H9 (cell line): ENCODE measurements around the gene ABCA6. TPM values are rescaled to one million over a fixed set of nuclear protein-coding genes. Genes with fewer than 3 reads are reported as not detected.

Source experiments
- DNase-seq: peaks from one replicate; pipeline ENCODE4 v3.0.0-alpha.2; 2017
- H2AFZ ChIP-seq: one replicate; pipeline ENCODE4 v1.6.1; 2013; ENCODE audit warnings: mild to moderate bottlenecking, low read length, control low read depth, moderate library complexity
- H2AK5ac ChIP-seq: 2 replicates; pipeline ENCODE4 v1.6.1; 2013; ENCODE audit warnings: low read length, control low read depth, mixed read lengths; ENCODE audit not compliant: insufficient read length
- H2BK120ac ChIP-seq: one replicate; pipeline ENCODE4 v1.6.1; 2013; ENCODE audit warnings: low read depth, mild to moderate bottlenecking, low read length, control low read depth, inconsistent platforms; ENCODE audit not compliant: poor library complexity, severe bottlenecking
- H2BK12ac ChIP-seq: 2 replicates; pipeline ENCODE4 v1.6.1; 2013; ENCODE audit warnings: low read length, control low read depth, mixed read lengths, low read depth; ENCODE audit not compliant: insufficient read length
- H2BK15ac ChIP-seq: 2 replicates; pipeline ENCODE4 v1.6.1; 2013; ENCODE audit warnings: low read depth, low read length, control low read depth
- H2BK20ac ChIP-seq: one replicate; pipeline ENCODE4 v1.6.1; 2013; ENCODE audit warnings: low read depth, mild to moderate bottlenecking, low read length, control low read depth, inconsistent platforms; ENCODE audit not compliant: poor library complexity, severe bottlenecking
- H2BK5ac ChIP-seq: 2 replicates; pipeline ENCODE4 v1.6.1; 2013; ENCODE audit warnings: low read length, control low read depth, mixed read lengths; ENCODE audit not compliant: insufficient read length
- H3K14ac ChIP-seq: 2 replicates; pipeline ENCODE4 v1.6.1; 2013; ENCODE audit warnings: low read length, control low read depth; ENCODE audit not compliant: insufficient read depth
- H3K18ac ChIP-seq: 2 replicates; pipeline ENCODE4 v1.6.1; 2013; ENCODE audit warnings: low read depth, mild to moderate bottlenecking, mixed read lengths, low read length, control low read depth; ENCODE audit not compliant: insufficient read length
- H3K23ac ChIP-seq: 2 replicates; pipeline ENCODE4 v1.6.1; 2013; ENCODE audit warnings: low read length, control low read depth, mixed read lengths, low read depth; ENCODE audit not compliant: insufficient read length
- H3K23me2 ChIP-seq: 2 replicates; pipeline ENCODE4 v1.6.1; 2013; ENCODE audit warnings: low read depth, mild to moderate bottlenecking, mixed read lengths, low read length, control low read depth; ENCODE audit not compliant: insufficient read length, poor library complexity, severe bottlenecking
- H3K27ac ChIP-seq: 2 replicates; pipeline ENCODE4 v1.5.1; 2013; ENCODE audit warnings: low read length, control low read depth, mixed read lengths, low read depth; ENCODE audit not compliant: insufficient read length
- H3K27me3 ChIP-seq: 2 replicates; pipeline ENCODE4 v1.6.1; 2013; ENCODE audit warnings: low read length, control low read depth, inconsistent platforms; ENCODE audit not compliant: insufficient read depth
- H3K4ac ChIP-seq: 2 replicates; pipeline ENCODE4 v1.6.1; 2013; ENCODE audit warnings: low read depth, mild to moderate bottlenecking, control low read depth, inconsistent platforms, low read length, moderate library complexity
- H3K4me1 ChIP-seq: 2 replicates; pipeline ENCODE4 v1.6.1; 2013; ENCODE audit warnings: low read length, control low read depth, inconsistent platforms; ENCODE audit not compliant: insufficient read depth
- H3K4me2 ChIP-seq: 2 replicates; pipeline ENCODE4 v1.6.1; 2013; ENCODE audit warnings: low read length, control low read depth, mixed read lengths; ENCODE audit not compliant: insufficient read length, insufficient read depth
- H3K56ac ChIP-seq: 2 replicates; pipeline ENCODE4 v1.6.1; 2013; ENCODE audit warnings: low read depth, mild to moderate bottlenecking, mixed read lengths, low read length, control low read depth; ENCODE audit not compliant: insufficient read length
- H3K79me1 ChIP-seq: 2 replicates; pipeline ENCODE4 v1.6.1; 2013; ENCODE audit warnings: low read depth, mild to moderate bottlenecking, moderate library complexity, low read length, control low read depth, inconsistent platforms; ENCODE audit not compliant: insufficient read depth, poor library complexity, severe bottlenecking
- H3K79me2 ChIP-seq: 2 replicates; pipeline ENCODE4 v1.6.1; 2013; ENCODE audit warnings: low read length, control low read depth, inconsistent platforms; ENCODE audit not compliant: insufficient read depth
- H3K9ac ChIP-seq: 2 replicates; pipeline ENCODE4 v1.6.1; 2013; ENCODE audit warnings: low read length, control low read depth, mixed read lengths; ENCODE audit not compliant: insufficient read length; ENCODE audit errors: extremely low read depth
- H3K9me3 ChIP-seq: one replicate; pipeline ENCODE4 v1.6.1; 2013; ENCODE audit warnings: low read depth, low read length, inconsistent platforms; ENCODE audit not compliant: control insufficient read depth
- H3T11ph ChIP-seq: one replicate; pipeline ENCODE4 v1.6.1; 2013; ENCODE audit warnings: mild to moderate bottlenecking, low read length, control low read depth, inconsistent platforms
- H4K20me1 ChIP-seq: one replicate; pipeline ENCODE4 v1.6.1; 2013; ENCODE audit not compliant: control insufficient read depth, insufficient read length, insufficient read depth
- H4K5ac ChIP-seq: 2 replicates; pipeline ENCODE4 v1.6.1; 2013; ENCODE audit warnings: low read depth, mild to moderate bottlenecking, mixed read lengths, low read length, control low read depth; ENCODE audit not compliant: insufficient read length
- H4K8ac ChIP-seq: replicated peaks from 2 replicates; pipeline ENCODE4 v1.6.1; 2013; ENCODE audit warnings: low read length, control low read depth, mixed read lengths, low read depth; ENCODE audit not compliant: insufficient read length
- H4K91ac ChIP-seq: 2 replicates; pipeline ENCODE4 v1.6.1; 2013; ENCODE audit warnings: low read depth, mild to moderate bottlenecking, moderate library complexity, mixed read lengths, low read length, control low read depth; ENCODE audit not compliant: insufficient read length
- H3K27ac Mint-ChIP-seq, 3 experiments: 2 replicates in 2 of 3; 3 replicates in 1 of 3; pipeline ENCODE4 v1.8.0; 2020 to 2021; ENCODE audit warnings: mixed read lengths in 3 of 3, mild to moderate bottlenecking in 1 of 3, moderate library complexity in 1 of 3
- H3K27me3 Mint-ChIP-seq: 2 replicates; pipeline ENCODE4 v1.8.0; 2021; ENCODE audit warnings: low read depth, mild to moderate bottlenecking, moderate library complexity, mixed read lengths
- H3K36me3 Mint-ChIP-seq, 3 experiments: 2 replicates in 2 of 3; 3 replicates in 1 of 3; pipeline ENCODE4 v1.8.0; 2020 to 2021; ENCODE audit warnings: low read depth in 3 of 3, mixed read lengths in 3 of 3; ENCODE audit not compliant: insufficient read depth in 1 of 3
- H3K4me1 Mint-ChIP-seq, 2 experiments: 2 replicates each; pipeline ENCODE4 v1.8.0; 2020; ENCODE audit warnings: mixed read lengths in 2 of 2
- H3K4me3 Mint-ChIP-seq, 2 experiments: 2 replicates in 1 of 2; 3 replicates in 1 of 2; pipeline ENCODE4 v1.8.0; 2020 to 2021; ENCODE audit warnings: mild to moderate bottlenecking in 2 of 2, mixed read lengths in 2 of 2, moderate library complexity in 1 of 2
- H3K9me3 Mint-ChIP-seq, 2 experiments: 2 replicates in 1 of 2; 3 replicates in 1 of 2; pipeline ENCODE4 v1.8.0; 2020; ENCODE audit warnings: mild to moderate bottlenecking in 2 of 2, mixed read lengths in 2 of 2, moderate library complexity in 1 of 2
- CTCF ChIP-seq: fragments of 200-600 bp; sonication (generic); conservative IDR thresholded peaks from 3 replicates; pipeline ENCODE4 v1.8.0; 2021; ENCODE audit warnings: antibody characterized with exemption, mild to moderate bottlenecking
- WGBS: extraction: QIAGEN DNeasy Blood & Tissue Kit; methylation state at CpG from one replicate; pipeline ENCODE4 v1.1.7; 2013; ENCODE audit warnings: missing lambda C conversion rate, low lambda C conversion rate, mixed read lengths; ENCODE audit not compliant: insufficient read length; ENCODE audit errors: extremely low coverage; 5-methylcytosine and 5-hydroxymethylcytosine counted together
- total RNA-seq: library from RNA; stranded (reverse); gene quantifications from 2 replicates; pipeline ENCODE4 v1.2.1, GENCODE V29; 2021

Gene ABCA6
- total RNA-seq, 1 experiment from 2014 or later: not detected

GRCh38 chr17:69060822-69061221 lies 80.9 kb downstream of the ABCA6 start, which contains the start of gene ABCA9:
ABCA9 (minus strand) TSS chr17:69060927; CDS start chr17:69051126, 9,801 bp downstream.
- Histone ChIP-seq H3K14ac (no peak within 1 kb of the TSS), H3K27me3 (no peaks in the 10 kb centered on the region), H3K9ac (no peak within 1 kb of the TSS), H3K4me1 (no peaks in the 10 kb centered on the region), H4K8ac (no peak within 1 kb of the TSS), H3K4ac (no peak within 1 kb of the TSS), H3K23me2 (no peaks in the 10 kb centered on the region), H3K23ac (no peak within 1 kb of the TSS), H3K4me2 (no peak within 1 kb of the TSS), H3K27ac (no peak within 1 kb of the TSS), H4K5ac (no peak within 1 kb of the TSS), H4K20me1 (no peaks in the 10 kb centered on the region), H4K91ac (no peak within 1 kb of the TSS), H2BK12ac (no peak within 1 kb of the TSS), H3K79me2 (no peaks in the 10 kb centered on the region), H2BK120ac (no peak within 1 kb of the TSS), H2AFZ (no peak within 1 kb of the TSS), H3K9me3 (no peaks in the 10 kb centered on the region), H2BK5ac (no peak within 1 kb of the TSS), H3T11ph (no peak within 1 kb of the TSS), H3K56ac (no peak within 1 kb of the TSS), H2BK20ac (no peak within 1 kb of the TSS), H3K18ac (no peak within 1 kb of the TSS), H3K79me1 (no peaks in the 10 kb centered on the region), H2BK15ac (no peak within 1 kb of the TSS), H2AK5ac (no peak within 1 kb of the TSS)
- TF ChIP-seq CTCF: no peak
- DNase-seq: no peak
- Mint-ChIP-seq H3K27ac (no peak within 1 kb of the TSS), H3K27me3 (no peaks in the 10 kb centered on the region), H3K36me3 (no peaks in the 10 kb centered on the region), H3K4me3 (no peak within 1 kb of the TSS), H3K4me1 (0 out of 4 replicates have a peak, but pooled peaks cover 2 to 4% of the 10 kb centered on the region in 2 experiments), H3K9me3 (no peaks in the 10 kb centered on the region)
- no CpG with 5 or more reads among the region's 2 CpGs for WGBS
